SK-N-SH (cell line): ENCODE data around the gene TMEM182.

ENCODE experiments used
- CTCF ChIP-seq: fragments of 200-600 bp; sonication (generic); IDR thresholded peaks from 2 replicates; pipeline ENCODE4 v1.6.1; 2017; ENCODE audit warnings: antibody characterized with exemption, mild to moderate bottlenecking, moderate library complexity
- EZH2phosphoT487 ChIP-seq: fragments of 200-600 bp; sonication (generic); IDR thresholded peaks from 2 replicates; pipeline ENCODE4 v1.6.1; 2017; ENCODE audit warnings: low read depth, mixed run types, mild to moderate bottlenecking, antibody characterized with exemption, moderate library complexity, borderline replicate concordance
- IRF3 ChIP-seq: fragments of 150-350 bp; IDR thresholded peaks from 2 replicates; pipeline ENCODE4 v1.6.1; 2016; ENCODE audit warnings: mild to moderate bottlenecking, low read depth, low read length
- POLR2AphosphoS5 ChIP-seq: IDR thresholded peaks from 2 replicates; pipeline ENCODE4 v1.6.1; 2012; ENCODE audit warnings: low read depth, low read length
- RXRA ChIP-seq: IDR thresholded peaks from 2 replicates; pipeline ENCODE4 v1.4.0; 2012; ENCODE audit warnings: low read depth, mild to moderate bottlenecking, borderline replicate concordance
- SIN3A ChIP-seq: IDR thresholded peaks from 2 replicates; pipeline ENCODE4 v1.6.1; 2012; ENCODE audit warnings: low read depth, mild to moderate bottlenecking, low read length, moderate library complexity, borderline replicate concordance
- TEAD4 ChIP-seq: IDR thresholded peaks from 2 replicates; pipeline ENCODE4 v1.4.0; 2012; ENCODE audit warnings: mild to moderate bottlenecking, borderline replicate concordance; ENCODE audit not compliant: insufficient read depth
- YY1 ChIP-seq: IDR thresholded peaks from 2 replicates; pipeline ENCODE4 v1.4.0; 2012; ENCODE audit warnings: low read depth, mild to moderate bottlenecking

GRCh38 chr2:102841107-102841840, 79.4 kb downstream of the TMEM182 start:
- TF ChIP-seq CTCF (peak; percentile 63), SIN3A (no peak), RXRA (no peak), YY1 (no peak), EZH2phosphoT487 (no peak), TEAD4 (no peak), POLR2AphosphoS5 (no peak), IRF3 (no peak)
